ENCODE results near the gene CROCC. TPM values are rescaled to one million over a fixed set of nuclear protein-coding genes. Genes with fewer than 3 reads are reported as not detected.

Gene CROCC
- total and polyA plus RNA-seq, 9 of the 15 experiments (the other 6 are each of a cell fraction or from before 2014, with no cell fraction given), result 0.17 to 15.4 (median 7.6) TPM

GRCh38 chr1:17013491-17014320, 92.0 kb downstream of the CROCC start (continued):
- peak; percentile 95 for TF ChIP-seq SPI1 (IDR thresholded peaks at IDR 0.05; ENCODE audit: borderline replicate concordance, low read depth, low read length)
- TF ChIP-seq NFE2 (IDR thresholded peaks at IDR 0.05; ENCODE audit: low read depth), result no peak
- peak in 1 of 2 experiments; percentile 68; a peak in 1 of 4 replicates for TF ChIP-seq MLLT1 (IDR thresholded peaks at IDR 0.05)
- TF ChIP-seq IRF9 (tag; IDR thresholded peaks at IDR 0.05), result no peak
- TF ChIP-seq ZZZ3 (IDR thresholded peaks at IDR 0.05), result no peak
- no peak for TF ChIP-seq JUND (IDR thresholded peaks at IDR 0.05; ENCODE audit: borderline replicate concordance, low read depth, low read length)
- TF ChIP-seq JUND (tag; IDR thresholded peaks at IDR 0.05; ENCODE audit: borderline replicate concordance, low read depth, low read length), result no peak
- TF ChIP-seq ARID1B (IDR thresholded peaks at IDR 0.05), result peak; percentile 41; the same call in 1 of the 2 replicates
- 0 out of 4 replicates have a peak, but pooled peaks of 1 of the 2 experiments have one; percentile 28 for TF ChIP-seq RCOR1 (IDR thresholded peaks at IDR 0.05; ENCODE audit: borderline replicate concordance in 1 of 2, low read depth in 2 of 2, low read length in 2 of 2)
- TF ChIP-seq NR0B1 (IDR thresholded peaks at IDR 0.05; ENCODE audit: partially characterized antibody), result no peak
- TF ChIP-seq MYC (IDR thresholded peaks at IDR 0.05; ENCODE audit: low read depth, low read length), result peak; percentile 32; the same call in 1 of the 2 replicates
- TF ChIP-seq MYC (CRISPR knock-in tag; IDR thresholded peaks at IDR 0.05; ENCODE audit: borderline replicate concordance, low read depth), result no peak
- TF ChIP-seq GABPB2 (CRISPR knock-in tag; conservative IDR thresholded peaks at IDR 0.05), result no peak
- 0 out of 2 replicates have a peak, but pooled peaks have one; percentile 30 for TF ChIP-seq ETV5 (CRISPR knock-in tag; IDR thresholded peaks at IDR 0.05; ENCODE audit: low read depth)
- 0 out of 2 replicates have a peak, but pooled peaks have one; percentile 21 for TF ChIP-seq MITF (IDR thresholded peaks at IDR 0.05)
- TF ChIP-seq CHD1 (IDR thresholded peaks at IDR 0.05; ENCODE audit: low read length), result no peak
- TF ChIP-seq ZBED1 (IDR thresholded peaks at IDR 0.05), result no peak
- TF ChIP-seq ZBTB1 (CRISPR knock-in tag; IDR thresholded peaks at IDR 0.05; ENCODE audit: borderline replicate concordance, low read depth), result peak; percentile 93; the same call in 1 of the 2 replicates
- TF ChIP-seq ZNF589 (CRISPR knock-in tag; IDR thresholded peaks at IDR 0.05; ENCODE audit: low read depth), result peak; percentile 68
